GM21381 (cell line): ENCODE data around the gene MEMO1.
"Not testable (repeated sequence)": the region's sequence is repeated elsewhere in the genome, so short reads cannot be mapped to it uniquely, and the experiment has no call there.

Experiments
- ATAC-seq: cut with Tn5 transposase; IDR thresholded peaks from one replicate; pipeline ENCODE4 v1.9.1; 2021; ENCODE audit warnings: mild to moderate bottlenecking, moderate library complexity; ENCODE audit not compliant: unreplicated experiment

Gene MEMO1

DNA sequence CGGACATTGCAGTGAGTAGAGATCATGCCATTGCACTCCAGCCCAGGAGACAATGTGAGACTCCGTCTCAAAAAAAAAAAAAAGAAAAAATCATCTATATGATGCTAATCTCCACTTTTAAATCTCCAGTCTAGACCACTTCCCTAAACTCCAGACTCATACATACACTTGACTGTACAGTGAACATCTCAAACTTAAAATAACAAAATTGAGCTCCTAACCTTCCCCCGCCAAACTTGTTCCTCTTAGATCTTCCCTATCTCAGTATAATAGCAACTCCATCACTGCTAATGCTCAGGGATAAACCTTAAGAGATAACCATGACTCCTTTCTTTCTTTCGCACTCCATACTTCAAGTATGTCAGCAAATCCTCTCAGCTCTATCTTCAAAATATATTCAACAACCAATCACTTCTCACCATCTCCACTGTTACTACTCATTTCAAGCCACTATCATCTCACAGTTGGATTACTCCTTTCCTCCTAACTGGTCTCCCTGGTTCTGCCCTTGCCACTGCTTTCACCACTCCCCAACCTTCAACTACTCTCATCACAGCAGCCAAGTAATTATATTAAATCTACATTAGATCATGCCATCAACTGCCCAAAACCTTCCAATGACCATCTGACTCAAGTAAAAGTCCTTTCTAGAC, 12.0 kb downstream of the MEMO1 start:
- ATAC-seq = no peak

DNA sequence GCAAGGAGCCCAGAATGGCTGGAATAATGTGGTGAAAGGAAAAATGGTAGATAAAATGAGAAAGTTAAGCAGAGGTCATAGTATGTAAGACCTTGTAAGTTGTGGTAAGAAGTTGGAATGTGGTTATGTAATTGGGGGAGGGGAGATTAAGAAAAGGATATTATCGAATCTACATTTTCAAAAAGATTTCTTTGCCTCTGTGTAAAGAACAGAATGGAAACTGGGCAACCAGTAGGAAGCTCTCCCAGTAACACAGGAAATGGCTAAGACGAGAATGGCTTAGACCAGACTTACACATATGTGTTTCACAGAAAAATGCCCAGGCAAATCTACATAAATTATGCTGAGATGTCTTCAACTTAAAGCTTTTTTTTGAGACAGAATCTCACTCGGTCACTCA, 13.2 kb downstream of the MEMO1 start:
- ATAC-seq = no peak

DNA sequence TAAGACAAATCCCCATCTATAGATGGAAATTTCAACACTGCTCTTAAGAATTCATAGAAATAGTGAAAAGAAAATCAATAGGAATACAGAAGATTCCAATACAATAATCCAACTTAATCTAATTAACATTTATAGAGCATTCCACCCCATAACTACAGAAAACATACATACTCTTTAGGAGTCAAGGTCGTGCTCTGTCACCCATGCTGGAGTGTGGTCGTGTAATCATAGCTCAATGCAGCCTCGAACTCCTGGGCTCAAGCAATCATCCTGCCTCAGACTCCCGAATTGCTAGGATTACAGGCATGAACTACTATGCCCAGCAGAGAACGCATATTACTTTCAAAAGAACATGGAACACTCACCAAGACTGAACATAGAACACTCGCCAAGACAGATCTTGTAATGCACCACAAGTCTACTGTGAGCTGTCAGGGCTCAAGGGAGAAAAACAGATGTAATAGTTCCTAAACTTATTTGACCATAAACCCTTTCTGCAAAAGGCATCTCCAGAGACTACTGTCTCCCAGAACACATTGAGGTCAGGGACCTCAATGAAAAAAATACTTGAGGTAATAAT, 14.1 kb downstream of the MEMO1 start:
- no peak for ATAC-seq

- no peak for ATAC-seq
These were observed 17.9 kb downstream of the MEMO1 start for GRCh38 chr2:31992934-31993333.

DNA sequence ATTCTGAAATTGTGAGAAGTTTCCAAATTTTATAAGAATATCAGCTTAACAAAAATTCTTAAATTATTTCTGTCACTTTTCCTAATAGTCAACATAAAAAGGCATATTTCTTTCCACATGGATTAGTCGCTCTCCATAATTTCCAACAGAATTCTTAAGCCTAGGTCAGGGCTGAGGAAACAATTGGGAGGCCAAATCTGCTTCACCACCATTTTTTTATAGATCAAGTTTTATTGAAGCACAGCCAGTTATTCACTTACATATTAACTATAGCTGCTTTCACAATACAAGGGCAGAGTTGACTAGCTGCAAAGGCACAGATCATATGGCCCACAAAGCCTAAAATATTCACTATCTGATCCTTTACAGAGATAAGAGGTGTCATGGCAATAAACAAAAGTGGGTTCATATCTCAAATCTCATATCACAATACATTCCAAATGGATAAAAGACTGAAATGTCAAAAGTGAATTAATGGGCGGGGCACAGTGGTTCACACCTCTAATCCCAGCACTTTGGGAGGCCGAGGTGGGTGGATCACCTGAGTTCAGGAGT, 18.7 kb downstream of the MEMO1 start:
- no peak for ATAC-seq

- no peak for ATAC-seq
These were observed 20.9 kb downstream of the MEMO1 start for GRCh38 chr2:31989946-31990345.

GRCh38 chr2:31987454-31988220, 23.2 kb downstream of the MEMO1 start:
- ATAC-seq = no peak

DNA sequence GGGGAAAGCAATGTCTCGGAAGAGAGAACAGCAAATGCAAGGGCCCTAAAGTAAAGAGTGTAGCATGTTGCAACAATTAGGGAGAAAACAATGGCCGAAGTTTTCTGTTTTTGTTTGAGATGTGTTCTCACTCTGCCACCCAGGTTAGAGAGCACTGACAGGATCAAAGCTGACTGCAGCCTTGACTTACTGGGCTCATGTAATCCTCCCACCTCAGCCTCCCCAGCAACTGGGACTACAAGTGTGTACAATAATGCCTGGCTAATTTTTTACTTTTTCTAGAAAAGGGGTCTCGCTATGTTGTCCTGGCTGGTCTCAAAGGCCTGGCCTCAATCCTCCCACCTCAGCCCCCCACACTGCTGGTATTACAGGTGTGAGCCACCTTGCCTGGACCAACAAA, 23.9 kb downstream of the MEMO1 start:
- no peak for ATAC-seq

- no peak for ATAC-seq
These were observed 26.9 kb downstream of the MEMO1 start for GRCh38 chr2:31983762-31984467.

DNA sequence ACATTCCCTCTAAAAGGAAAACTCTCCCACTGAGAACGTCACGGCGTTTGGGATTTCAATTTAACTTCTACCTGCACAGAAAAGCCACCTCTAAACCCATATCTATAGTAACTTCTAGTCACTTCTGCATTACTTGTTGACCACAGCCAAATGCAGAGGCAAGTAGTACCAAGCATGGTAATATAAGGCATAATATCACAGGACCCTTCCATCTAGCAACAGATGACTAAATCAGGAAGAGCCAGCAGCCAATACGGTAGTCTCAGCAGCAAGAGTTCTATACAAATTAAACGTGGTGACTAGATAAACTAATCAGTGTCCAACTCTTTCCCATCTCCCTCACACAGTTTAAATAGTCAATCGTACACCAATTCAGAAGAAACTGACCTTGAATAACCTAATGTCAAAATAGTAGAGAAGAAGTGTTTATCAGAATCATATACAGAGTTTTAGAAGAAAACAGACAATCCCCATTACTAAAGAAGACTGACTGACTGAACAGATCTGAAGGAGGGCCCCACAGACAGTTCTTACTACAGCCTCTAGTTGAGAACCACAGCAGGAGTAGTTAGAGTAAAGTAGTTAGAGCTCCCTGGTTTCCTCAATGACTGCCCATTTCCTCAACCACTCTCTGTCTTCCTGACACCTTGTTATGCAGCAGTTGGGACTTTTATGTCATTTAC, 30.0 kb downstream of the MEMO1 start:
- peak; percentile 98 for ATAC-seq

- ATAC-seq = no peak
These were observed 30.9 kb downstream of the MEMO1 start for GRCh38 chr2:31979956-31980355.

DNA sequence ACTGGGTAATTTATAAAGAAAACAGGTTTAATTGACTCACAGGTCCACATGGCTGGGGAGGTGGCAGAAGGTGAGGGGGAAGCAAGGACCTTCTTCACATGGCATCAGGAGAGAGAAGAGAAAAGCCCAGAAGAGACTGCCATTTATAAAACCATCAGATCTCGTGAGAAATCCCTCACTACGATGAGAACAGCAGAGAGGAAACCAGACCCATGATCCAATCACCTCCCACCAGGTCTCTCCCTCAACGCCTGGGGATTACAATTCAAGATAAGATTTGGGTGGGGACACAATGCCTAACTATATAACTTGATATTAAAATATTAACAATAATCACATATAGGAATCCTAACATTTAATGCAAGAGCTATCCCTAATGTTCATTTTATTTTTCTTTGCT, 31.8 kb downstream of the MEMO1 start:
- ATAC-seq = no peak

- ATAC-seq = no peak
These were observed 32.4 kb downstream of the MEMO1 start for GRCh38 chr2:31978436-31978835.

DNA sequence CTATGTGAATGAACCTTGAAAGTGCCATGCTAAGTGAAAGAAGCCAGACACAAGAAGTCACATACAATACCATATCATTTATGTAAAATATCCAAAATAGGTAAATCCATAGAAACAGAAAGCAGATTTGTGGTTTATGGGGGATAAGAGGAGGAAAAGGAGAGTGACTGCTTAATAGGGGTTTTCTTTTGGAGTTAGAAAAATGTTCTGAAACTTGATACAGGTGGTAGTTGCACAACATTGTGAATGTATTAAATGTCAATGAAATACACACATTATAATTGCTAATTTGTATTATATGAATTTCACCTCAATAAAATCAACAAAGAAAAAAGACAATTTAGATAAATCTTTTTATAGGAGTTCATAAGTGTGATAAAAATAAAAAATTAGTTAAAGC, 37.1 kb downstream of the MEMO1 start:
- ATAC-seq = no peak

GRCh38 chr2:31972059-31972458, 38.7 kb downstream of the MEMO1 start:
- no peak for ATAC-seq

GRCh38 chr2:31969178-31969577, 41.6 kb downstream of the MEMO1 start:
- ATAC-seq = no peak

DNA sequence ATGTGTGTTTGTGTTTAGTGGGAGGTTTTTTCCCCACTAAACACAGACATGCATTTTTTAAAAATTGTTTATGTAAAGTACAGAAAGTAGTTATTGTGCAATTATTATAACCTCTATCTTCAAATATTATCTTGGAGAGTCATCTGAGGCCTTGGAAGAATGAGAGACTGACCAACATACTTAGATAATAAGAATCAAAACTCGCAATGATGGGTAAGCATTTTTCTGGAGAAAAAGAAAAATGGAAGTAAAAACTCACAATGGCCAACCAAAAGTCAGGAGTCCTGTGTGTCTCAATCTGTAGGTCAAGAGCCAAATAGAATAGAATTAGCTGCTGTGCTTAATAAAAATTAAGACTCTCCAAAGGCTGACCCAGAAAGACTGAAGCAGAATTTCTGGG, 43.0 kb downstream of the MEMO1 start:
- no peak for ATAC-seq

- not testable (repeated sequence) for ATAC-seq
These were observed 44.4 kb downstream of the MEMO1 start for GRCh38 chr2:31966402-31966801.

DNA sequence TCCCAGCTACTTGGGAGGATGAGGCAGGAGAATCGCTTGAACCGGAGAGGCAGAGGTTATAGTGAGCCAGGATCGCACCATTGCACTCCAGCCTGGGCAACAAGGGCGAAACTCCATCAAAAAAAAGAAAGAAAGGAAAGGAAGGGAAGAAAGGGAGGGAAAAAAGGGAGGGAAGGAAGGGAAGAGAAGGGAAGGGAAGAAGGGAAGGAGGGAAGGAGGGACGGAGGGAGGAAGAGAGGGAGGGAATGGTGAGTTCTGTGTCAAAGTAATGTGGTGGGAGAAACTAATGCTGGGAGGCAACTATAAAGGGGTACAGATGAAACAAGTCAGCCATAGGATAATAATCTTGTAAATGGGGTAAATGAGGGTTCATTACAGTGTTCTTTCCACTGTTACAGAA, 45.7 kb downstream of the MEMO1 start:
- no peak for ATAC-seq

- ATAC-seq = no peak
These were observed 47.9 kb downstream of the MEMO1 start for GRCh38 chr2:31962757-31963361.
